ENCODE results near the gene MTHFD1L.

The MTHFD1L gene

DNA sequence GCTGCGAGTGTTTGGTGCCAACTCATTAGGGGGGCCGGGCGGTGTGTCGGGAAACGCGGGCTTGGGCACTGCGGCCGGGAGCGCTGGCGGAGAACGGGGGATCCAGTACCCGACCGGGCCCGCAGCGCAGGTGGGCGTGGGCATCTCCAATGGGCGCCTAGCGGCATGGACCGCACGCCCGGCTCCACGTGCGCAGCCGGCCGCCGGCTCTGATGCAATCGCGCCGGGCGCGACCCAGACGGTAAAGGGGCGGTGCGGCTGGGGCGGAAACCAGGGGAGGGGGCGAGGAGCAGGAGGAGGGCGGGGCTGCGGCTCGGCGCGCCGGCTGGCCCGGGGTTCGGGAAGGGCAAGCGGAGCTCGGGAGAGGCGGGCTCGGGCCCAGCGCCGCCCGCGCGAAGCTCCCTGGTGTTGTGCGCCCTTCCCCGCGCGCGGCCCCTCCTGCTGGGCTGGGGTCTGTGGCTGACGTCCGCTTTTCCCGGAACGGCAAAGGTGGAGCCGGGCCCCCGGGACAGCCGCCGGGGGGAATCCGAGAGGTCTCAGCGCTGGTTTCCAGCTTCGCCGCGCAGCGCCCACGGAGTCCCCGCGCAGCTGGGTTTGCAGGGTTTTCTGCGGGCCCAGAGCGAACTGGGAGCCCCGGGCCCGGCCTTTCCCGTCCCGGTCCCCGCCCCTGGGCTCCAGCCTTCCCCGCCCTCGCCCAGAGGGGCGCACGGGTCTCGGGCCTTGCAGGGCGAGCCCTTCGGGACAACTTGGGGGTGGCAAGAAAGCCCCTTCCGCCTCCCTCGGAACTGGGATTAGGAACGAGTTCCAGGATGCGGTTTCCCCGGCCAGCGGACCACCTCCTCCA, 867 bp downstream of the MTHFD1L start:
- no peak for FAIRE-seq

- FAIRE-seq, result no peak
Measured at GRCh38 chr6:150866991-150867501, 1.5 kb downstream of the MTHFD1L start.

DNA sequence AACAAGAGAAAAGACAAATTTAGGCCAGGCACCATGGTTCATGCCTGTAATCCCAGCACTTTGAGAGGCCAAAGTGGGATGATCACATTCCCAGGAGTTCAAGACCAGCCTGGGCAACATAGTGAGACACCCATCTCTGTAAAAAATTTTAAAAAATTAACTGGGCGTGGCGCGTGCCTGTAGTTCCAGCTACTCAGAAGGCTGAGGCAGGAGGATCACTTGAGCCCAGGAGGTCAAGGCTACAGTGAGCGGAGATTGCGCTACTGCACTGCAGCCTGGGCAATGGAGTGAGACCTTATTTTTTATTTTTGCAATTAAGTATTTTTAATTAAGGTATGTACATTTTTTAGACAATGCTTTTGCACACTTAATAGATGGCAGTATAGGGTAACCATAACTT, 3.3 kb downstream of the MTHFD1L start:
- no peak for FAIRE-seq

GRCh38 chr6:150874179-150874578, 8.7 kb downstream of the MTHFD1L start:
- no peak for FAIRE-seq

- no peak for FAIRE-seq
Measured at GRCh38 chr6:150875841-150876240, 10.3 kb downstream of the MTHFD1L start.

GRCh38 chr6:150876598-150876997, 11.1 kb downstream of the MTHFD1L start:
- FAIRE-seq, result no peak

GRCh38 chr6:150877928-150878327, 12.4 kb downstream of the MTHFD1L start:
- FAIRE-seq, result no peak

DNA sequence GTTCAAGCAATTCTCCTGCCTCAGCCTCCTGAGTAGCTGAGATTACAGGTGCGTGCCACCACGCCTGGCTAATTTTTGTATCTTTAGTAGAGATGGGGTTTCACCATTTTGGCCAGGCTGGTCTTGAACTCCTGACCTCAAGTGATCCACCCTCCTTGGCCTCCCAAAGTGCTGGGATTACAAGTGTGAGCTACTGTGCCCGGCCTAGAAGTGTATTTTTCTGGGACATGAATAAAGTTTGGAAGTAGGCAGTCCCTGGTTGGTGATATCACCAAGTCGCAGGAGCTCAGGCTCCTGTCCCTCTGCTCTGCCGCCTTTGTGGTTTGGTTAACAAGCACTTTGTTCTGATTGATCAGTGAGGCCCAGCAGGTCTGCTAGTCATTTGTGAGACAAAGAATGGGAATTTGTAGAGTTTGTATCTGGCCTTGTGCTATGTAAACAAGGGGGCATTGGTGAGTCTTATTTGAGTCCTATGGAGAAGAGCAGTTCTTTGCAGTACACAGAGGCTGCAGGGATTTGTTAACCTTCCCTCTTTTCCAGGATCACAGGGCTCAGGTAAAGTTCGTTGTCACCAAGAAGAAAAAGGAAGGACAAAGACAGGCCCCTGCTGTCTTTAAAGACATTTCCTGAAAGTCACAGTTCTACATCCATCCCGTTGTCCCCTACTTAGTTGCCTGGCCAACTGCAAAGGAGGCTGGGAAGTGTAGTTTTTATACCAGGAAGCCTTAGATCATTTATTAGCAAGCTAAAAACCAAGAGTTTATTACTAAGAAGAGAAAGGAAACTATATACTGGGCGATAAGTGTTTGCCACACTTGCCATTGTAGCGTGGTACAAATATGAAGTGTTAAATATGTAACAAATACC, 13.1 kb downstream of the MTHFD1L start:
- no peak for FAIRE-seq

DNA sequence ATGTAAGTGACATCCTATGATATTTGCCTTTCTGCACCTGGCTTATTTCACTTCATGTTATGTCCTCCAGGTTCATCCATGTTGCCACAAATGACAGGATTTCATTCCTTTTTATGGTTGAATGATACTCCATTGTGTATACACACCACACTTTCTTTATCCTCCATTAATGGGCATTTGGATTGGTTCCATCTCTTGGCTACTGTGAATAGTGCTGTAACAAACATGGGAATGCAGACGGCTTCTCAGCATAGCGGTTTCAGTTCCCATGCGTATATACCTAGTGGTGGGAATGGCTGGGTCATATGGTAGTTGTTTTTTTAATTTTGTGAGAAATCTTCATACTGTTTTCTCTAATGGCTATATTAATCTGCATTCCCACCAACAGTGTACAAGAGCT, 14.8 kb downstream of the MTHFD1L start:
- no peak for FAIRE-seq

- no peak for FAIRE-seq
Measured at GRCh38 chr6:150881911-150882481, 16.5 kb downstream of the MTHFD1L start.

DNA sequence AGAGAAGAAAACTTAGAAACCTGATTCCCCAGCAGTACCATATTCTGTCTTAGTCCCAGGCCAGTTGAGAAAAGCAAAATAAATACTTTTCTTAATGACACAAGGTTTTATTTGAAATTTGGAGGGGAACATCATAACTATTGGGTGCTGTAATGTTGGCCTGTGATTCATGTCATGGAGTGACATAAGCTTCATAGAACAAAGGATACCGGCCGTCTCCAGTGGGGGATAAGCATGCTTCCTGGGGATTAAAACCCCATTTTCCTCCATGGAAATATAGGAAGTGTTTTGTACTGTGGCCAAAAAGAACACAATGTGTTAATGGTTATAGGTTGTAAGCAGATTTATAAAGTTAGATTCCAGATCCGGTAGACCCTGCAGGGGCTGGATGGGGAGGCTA, 18.0 kb downstream of the MTHFD1L start:
- no peak for FAIRE-seq

GRCh38 chr6:150886155-150886554, 20.7 kb downstream of the MTHFD1L start:
- no peak for FAIRE-seq

GRCh38 chr6:150887978-150888563, 22.6 kb downstream of the MTHFD1L start:
- FAIRE-seq, result no peak

DNA sequence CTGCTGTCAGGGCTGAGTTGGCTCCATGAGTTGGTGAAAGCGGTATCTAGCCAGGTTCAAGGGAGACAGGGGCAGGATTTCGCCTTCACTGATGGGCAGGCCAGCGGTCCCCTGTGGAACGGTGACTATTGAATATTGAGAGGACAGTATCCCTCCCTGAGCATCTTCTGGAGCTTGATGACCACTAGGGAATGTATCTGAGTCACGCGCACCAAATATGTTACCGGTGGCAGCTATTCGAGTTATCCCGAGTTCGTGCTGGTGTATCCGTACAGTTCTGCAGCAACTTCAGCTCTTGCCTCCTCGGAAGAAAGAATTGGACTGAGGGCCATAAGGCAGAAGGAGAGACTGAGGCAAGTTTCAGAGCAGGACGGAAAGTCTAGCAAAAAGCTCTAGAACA, 24.8 kb downstream of the MTHFD1L start:
- no peak for FAIRE-seq

GRCh38 chr6:150891888-150892485, 26.5 kb downstream of the MTHFD1L start:
- FAIRE-seq, result no peak

DNA sequence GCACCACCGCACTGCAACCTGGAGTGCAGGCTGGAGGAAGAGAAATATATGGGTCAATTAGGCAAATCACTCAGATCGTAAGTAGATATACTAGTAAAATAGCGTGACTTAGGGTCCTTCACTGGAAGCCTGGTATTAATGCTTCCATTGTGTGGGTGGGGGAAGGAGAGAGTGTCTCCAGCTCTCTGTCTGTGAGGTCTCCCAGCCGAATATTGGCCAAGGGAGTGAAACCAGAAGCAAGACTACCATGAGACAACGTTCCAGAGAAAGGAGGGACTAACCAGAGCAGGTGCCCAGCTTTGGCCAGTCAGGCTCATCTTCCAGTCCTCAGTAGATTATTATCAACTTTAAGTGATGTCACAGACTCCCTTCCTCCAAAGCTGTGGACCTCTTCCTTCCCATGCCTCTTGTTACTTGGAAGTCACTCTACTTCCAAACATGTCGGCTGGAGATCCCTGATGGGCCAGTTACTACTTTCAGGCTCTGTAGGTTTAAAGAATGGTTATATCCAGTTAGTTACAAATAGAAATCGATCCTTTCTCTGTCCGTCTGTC, 28.8 kb downstream of the MTHFD1L start:
- FAIRE-seq, result no peak

GRCh38 chr6:150894935-150895552, 29.5 kb downstream of the MTHFD1L start:
- no peak for FAIRE-seq

- no peak for FAIRE-seq
Measured at GRCh38 chr6:150895928-150896632, 30.6 kb downstream of the MTHFD1L start.

- no peak for FAIRE-seq
Measured at GRCh38 chr6:150897400-150897943, 32.0 kb downstream of the MTHFD1L start.

GRCh38 chr6:150898399-150899170, 33.1 kb downstream of the MTHFD1L start:
- FAIRE-seq, result no peak

Measured in colon (tissue), 2 donors.